ENCODE measurements around the gene SELENON.

- TF ChIP-seq CTCF (IDR thresholded peaks at IDR 0.05) (no peak), REST (IDR thresholded peaks at IDR 0.05; ENCODE audit: low read depth, low read length) (no peak), SIN3A (IDR thresholded peaks at IDR 0.05; ENCODE audit: borderline replicate concordance, low read depth, low read length) (no peak), PBX3 (IDR thresholded peaks at IDR 0.05) (no peak)
These were observed 48.9 kb upstream of the SELENON start for GRCh38 chr1:25750923-25751605.

All from SK-N-SH (cell line).